ENCODE results near the gene ZNF777.
A peak's percentile ranks its signal among the peaks of the same experiment; 100 is the strongest.
"Not testable (repeated sequence)": the region's sequence is repeated elsewhere in the genome, so short reads cannot be mapped to it uniquely, and the experiment has no call there.

ZNF777 gene

GRCh38 chr7:149422162-149422913, 38.5 kb downstream of the ZNF777 start:
- FAIRE-seq, result peak; percentile 85
- DNase-seq (ENCODE audit: extremely low spot score, insufficient read length, low read depth), result peak; percentile 94

DNA sequence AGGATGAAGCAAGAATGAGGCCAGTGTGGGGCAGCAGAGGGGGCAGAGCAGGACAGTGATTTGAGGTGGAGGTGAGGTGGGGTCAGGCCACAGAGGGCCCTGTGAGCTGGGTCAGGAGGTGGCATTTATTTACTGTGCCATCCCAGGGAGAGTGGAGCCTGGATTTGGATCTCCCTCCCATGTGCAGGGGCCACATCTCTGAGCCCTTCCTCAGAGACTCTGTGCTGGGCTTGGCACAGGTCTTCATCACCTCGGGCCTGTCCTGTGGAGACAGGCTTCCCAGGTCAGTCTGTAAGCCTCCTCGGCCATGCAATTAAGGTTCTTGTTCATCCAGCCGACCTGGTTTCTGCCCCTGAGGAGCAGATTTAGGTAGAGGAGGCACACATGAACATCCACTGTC, 40.9 kb downstream of the ZNF777 start:
- no peak for DNase-seq (ENCODE audit: extremely low spot score, insufficient read length, low read depth)
- no peak for FAIRE-seq

- FAIRE-seq, result no peak
- no peak for DNase-seq (ENCODE audit: extremely low spot score, insufficient read length, low read depth)
Measured at GRCh38 chr7:149415391-149416071, 45.3 kb downstream of the ZNF777 start.

GRCh38 chr7:149414745-149415390, 46.0 kb downstream of the ZNF777 start:
- no peak for DNase-seq (ENCODE audit: extremely low spot score, insufficient read length, low read depth)
- no peak for FAIRE-seq

- FAIRE-seq, result no peak
- no peak for DNase-seq (ENCODE audit: extremely low spot score, insufficient read length, low read depth)
Measured at GRCh38 chr7:149414171-149414570, 46.7 kb downstream of the ZNF777 start.

DNA sequence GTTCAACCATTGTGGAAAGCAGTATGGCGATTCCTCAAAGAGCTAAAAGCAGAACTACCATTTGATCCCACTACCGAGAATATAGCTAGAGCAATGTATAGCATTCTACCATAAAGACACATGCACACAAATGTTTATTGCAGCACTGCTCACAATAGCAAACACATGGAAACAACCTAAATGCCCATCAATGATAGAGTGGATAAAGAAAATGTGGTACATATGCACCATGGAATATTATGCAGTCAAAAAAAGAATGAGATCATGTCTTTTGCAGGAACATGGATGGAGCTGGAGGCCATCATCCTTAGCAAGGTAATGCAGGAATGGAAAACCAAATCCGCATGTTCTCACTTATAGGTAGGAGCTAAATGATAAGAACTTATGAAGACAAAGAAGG, 47.8 kb downstream of the ZNF777 start:
- DNase-seq (ENCODE audit: extremely low spot score, insufficient read length, low read depth); FAIRE-seq: not testable (repeated sequence)

GRCh38 chr7:149409895-149410294, 51.0 kb downstream of the ZNF777 start:
- FAIRE-seq, result peak; percentile 66
- no peak for DNase-seq (ENCODE audit: extremely low spot score, insufficient read length, low read depth)

DNA sequence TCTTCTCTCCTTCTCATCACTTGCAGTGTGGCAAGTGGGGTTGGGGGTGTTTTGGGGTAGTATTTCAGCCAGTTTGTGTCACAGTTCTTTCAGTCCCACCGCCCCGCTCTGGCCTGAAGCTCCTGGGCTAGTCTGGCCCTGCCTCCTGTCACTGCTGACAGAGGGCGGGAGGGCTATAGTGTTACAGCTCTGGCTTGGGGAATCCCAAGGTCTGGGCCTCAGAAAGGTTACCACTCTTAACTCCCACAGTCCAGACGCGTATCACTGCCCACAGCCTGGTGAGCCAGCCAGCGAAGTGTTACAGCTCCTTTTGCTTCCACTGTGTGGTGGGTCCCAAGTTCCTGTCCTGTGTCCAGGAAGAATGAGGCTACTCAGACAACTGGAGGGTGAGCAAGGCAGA, 56.0 kb downstream of the ZNF777 start:
- no peak for DNase-seq (ENCODE audit: extremely low spot score, insufficient read length, low read depth)
- no peak for FAIRE-seq

DNA sequence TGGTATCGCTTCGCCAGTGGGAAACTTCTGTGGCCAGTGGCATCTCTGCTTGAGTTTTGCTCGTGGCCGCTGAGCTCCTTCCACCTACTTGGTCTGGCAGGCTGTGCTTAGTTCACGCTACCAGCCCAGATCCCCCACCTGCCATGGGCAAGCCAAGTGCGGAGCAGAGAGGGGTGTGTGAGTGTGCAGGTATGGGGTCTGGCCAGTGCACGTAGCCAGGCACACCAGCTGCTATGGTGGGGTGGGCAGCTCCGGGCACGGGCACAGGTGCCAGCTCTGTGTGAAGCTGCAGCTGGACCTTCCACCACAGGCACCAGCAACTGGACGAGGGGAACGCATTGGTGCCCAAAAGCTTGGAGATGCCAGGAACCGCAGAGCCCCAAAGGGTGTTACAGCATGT, 56.5 kb downstream of the ZNF777 start:
- FAIRE-seq (no peak), DNase-seq (ENCODE audit: extremely low spot score, insufficient read length, low read depth) (no peak)

DNA sequence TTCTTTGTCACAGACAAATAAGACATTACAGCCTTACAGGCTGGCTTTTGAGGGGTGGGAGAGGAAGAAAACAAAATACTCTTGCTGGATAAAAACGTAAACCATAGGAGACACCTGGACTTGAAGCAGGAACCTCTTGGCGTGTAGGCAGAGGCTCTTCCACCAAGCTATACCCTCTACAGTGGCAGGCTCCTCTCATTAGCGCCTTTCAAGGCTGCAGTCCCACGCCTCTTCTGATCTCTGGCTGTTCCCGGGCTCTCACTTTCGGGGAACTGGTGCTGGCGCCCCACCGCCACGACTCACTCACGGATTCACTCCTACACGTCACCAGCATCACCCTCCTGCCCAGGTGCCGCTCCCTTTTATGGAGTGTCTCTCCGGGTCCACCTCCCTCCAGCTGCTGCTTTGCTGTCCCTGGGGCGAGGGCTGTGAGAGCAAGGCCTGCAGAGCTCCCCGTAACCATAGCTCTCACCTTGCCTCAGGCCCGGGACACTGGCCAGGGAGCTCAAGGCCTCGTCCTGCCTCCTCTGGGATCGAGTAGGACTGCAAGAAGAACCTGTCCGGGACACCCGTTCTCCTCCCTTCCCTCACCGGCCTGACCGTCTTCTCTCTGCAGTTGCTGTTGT, 62.6 kb downstream of the ZNF777 start:
- FAIRE-seq, result no peak
- no peak for DNase-seq (ENCODE audit: extremely low spot score, insufficient read length, low read depth)

GRCh38 chr7:149397470-149398043, 63.3 kb downstream of the ZNF777 start:
- DNase-seq (ENCODE audit: extremely low spot score, insufficient read length, low read depth) (no peak), FAIRE-seq (no peak)

GRCh38 chr7:149388550-149389335, 72.1 kb downstream of the ZNF777 start:
- not testable (repeated sequence) for DNase-seq (ENCODE audit: extremely low spot score, insufficient read length, low read depth)
- FAIRE-seq, result peak; percentile 29

- not testable (repeated sequence) for DNase-seq (ENCODE audit: extremely low spot score, insufficient read length, low read depth); FAIRE-seq
Measured at GRCh38 chr7:149386514-149386913, 74.3 kb downstream of the ZNF777 start.

GRCh38 chr7:149385195-149385950, 75.5 kb downstream of the ZNF777 start:
- DNase-seq (ENCODE audit: extremely low spot score, insufficient read length, low read depth) (no peak), FAIRE-seq (no peak)

Data from GM18507 (cell line).